ENCODE results near the gene CENATAC. TPM values are rescaled to one million over a fixed set of nuclear protein-coding genes. Genes with fewer than 3 reads are reported as not detected.

CENATAC gene, protein sequence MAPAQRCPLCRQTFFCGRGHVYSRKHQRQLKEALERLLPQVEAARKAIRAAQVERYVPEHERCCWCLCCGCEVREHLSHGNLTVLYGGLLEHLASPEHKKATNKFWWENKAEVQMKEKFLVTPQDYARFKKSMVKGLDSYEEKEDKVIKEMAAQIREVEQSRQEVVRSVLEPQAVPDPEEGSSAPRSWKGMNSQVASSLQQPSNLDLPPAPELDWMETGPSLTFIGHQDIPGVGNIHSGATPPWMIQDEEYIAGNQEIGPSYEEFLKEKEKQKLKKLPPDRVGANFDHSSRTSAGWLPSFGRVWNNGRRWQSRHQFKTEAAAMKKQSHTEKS
- total RNA-seq: 9.8 and 20.2 TPM in 2 replicates

DNA sequence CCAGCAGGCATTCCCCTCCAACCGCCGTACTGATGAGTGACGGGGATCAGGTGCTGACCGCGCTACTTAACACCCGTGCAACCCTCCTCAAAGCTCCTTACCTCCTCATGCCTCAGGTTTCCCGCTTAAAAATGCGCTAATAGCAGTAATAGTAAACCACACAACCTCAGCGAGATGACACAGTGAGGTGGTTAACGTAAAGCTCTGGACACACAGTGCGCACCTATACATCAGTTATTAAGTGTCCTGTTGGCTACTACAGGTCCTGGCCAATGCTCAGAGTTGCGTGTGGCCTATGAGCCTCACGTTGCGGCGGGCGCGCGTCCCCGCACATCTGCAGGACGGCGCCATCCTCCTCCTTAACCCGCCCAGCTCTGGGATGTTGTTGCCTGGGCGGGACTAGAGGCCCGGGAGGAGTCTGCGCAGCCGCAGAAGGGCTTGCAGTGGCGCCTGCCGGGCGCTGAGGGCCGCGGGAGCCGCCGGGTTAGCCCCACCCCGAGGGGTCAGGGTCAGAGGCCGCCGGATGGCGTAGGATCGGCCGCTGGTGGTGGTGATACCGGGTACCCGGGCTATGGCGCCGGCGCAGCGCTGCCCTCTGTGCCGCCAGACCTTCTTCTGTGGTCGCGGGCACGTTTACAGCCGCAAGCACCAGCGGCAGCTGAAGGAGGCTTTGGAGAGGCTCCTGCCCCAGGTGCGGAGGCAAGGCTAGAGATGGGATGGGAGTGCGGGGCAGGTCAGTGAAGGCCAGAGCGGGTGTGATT, at the start of gene CENATAC:
TSS of gene CENATAC (plus strand) at position 512 of the 761 bp plus-strand sequence. CDS start at position 572, 60 bp downstream.

DNA sequence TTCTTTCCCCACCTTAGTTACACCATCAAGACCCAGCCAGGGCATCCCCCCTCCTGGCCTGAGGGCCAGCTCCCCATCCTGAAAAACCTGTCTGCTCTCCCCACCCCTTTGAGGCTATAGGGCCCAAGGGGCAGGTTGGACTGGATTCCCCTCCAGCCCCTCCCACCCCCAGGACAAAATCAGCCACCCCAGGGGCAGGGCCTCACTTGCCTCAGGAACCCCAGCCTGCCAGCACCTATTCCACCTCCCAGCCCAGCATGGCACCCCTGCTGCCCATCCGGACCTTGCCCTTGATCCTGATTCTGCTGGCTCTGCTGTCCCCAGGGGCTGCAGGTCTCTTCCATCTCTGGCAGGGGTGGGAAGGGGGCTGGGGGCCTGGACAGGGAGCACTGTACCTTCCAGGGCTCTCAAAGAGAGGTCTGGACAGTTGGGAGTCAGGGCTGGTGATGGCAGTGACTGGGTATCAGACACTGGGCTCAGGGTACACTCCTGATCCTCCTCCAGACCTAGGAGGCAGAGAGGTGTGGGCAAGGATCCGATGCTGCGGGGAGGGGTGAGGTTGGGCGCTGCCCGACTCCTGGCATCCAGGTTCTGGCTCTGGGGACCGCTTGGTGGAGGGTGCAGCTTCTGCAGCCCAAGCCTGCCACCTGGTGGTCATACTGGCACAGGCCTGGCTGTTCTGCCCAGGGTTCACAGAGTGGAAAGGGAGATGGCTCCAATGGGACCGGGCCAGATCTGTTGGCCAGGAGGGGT, 41.7 kb upstream of the CENATAC start, which contains the start of gene UPK2:
TSS of gene UPK2 (plus strand) at position 205 of the 753 bp plus-strand sequence. CDS start at position 258, 53 bp downstream.

DNA sequence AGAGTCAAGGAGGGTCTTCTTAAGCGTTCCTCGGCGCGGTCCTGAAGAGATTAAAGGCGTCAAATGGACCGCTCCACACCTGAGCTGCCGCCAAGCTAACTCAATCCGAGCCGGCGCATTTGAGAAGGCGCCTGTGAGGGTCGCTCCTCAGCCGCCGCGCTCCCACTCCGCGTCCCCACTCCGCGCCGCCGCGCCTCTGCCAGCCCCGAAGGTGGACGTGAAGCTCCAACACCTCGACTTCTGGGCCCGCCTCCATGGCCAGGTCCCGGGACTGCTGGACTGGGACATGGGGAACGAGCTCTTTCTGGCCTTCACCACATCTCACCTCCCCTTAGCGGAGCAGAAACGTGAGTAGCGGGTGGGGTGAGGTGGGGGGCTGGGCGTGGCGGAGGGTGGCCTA, 26.3 kb upstream of the CENATAC start, which contains the start of gene FOXR1:
TSS of gene FOXR1 (plus strand) at position 116 of the 400 bp plus-strand sequence. CDS start at position 287, 171 bp downstream.

DNA sequence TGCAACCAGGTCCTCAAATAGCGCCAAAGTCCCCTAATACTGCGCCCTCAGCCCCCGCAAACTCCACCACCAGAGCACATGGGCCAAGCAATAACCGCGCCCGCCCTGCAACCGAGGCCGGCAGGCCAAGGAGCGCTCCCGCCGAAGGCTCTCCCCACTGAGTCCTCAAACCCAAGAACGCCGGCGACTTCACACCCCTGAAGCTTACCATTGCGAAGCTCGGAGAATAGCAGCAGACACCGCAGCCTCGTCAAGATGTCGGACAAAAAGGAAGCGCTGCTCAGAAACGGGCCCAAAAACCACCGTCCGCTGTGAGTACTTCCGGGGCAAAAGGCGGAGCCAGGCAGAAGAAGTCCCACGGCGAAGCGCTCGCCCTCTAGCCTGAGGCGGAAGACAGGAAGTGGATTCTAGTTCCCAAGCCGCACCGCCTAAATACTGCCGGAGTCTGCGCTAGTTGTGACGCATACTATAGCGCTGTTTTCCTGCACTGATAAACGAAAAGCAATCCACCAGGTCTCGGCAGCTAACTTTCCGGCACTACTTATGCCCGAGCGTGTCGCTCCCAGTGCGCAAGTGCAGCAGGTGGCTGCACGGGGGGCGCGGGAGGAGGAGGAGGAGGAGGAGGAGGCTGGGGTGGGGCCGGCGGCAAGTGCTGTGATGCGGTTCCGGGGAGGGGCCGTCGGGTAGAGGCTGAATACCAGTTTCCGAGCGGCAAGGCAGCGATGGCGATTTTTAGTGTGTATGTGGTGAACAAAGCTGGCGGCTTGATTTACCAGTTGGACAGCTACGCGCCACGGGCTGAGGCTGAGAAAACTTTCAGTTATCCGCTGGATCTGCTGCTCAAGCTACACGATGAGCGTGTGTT, 20.4 kb downstream of the CENATAC start, which contains the start of the genes RPS25 and TRAPPC4:
TSS of gene RPS25 (minus strand) at position 270 of the 865 bp plus-strand sequence. CDS start at position 211, 59 bp downstream.
TSS of gene TRAPPC4 (plus strand) at position 693 of the 865 bp plus-strand sequence. CDS start at position 723, 30 bp downstream.

DNA sequence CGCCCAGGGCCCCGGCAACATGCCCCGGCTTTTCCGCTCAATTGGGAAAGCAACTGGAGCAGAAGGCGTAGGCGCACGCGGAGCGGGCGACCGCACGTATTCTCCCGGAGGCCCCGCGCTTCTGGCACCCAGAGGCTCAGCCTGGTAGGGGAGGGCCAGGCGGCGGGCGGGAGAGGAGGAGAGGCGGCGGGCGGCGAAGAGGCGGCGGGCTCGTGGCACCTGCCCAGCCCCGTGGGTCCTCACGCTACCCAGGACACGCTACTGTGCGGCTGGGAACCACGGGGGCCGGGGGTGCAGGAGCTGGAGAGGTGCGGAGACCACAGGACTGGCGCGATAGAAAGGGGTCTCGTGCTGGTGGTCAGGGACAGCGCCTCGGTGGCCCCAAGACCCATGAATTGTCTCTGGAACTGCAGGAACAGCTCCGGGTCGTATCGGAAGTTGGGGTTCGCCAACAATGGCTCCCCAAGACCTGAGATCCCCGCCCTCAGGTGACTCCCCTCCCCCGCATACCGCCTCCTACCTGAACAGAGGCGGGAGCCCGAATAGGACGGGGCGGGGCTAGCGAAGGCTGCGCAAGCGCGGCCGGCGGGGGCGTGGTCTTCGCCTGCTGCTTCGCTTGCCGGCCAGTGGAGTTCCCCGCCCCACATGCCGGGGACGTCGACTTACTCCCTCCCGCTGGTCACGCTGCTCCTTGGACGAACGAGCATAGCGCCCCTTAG, 32.5 kb downstream of the CENATAC start, which contains the start of gene SLC37A4:
TSS of gene SLC37A4 (minus strand) at position 549 of the 719 bp plus-strand sequence.

DNA sequence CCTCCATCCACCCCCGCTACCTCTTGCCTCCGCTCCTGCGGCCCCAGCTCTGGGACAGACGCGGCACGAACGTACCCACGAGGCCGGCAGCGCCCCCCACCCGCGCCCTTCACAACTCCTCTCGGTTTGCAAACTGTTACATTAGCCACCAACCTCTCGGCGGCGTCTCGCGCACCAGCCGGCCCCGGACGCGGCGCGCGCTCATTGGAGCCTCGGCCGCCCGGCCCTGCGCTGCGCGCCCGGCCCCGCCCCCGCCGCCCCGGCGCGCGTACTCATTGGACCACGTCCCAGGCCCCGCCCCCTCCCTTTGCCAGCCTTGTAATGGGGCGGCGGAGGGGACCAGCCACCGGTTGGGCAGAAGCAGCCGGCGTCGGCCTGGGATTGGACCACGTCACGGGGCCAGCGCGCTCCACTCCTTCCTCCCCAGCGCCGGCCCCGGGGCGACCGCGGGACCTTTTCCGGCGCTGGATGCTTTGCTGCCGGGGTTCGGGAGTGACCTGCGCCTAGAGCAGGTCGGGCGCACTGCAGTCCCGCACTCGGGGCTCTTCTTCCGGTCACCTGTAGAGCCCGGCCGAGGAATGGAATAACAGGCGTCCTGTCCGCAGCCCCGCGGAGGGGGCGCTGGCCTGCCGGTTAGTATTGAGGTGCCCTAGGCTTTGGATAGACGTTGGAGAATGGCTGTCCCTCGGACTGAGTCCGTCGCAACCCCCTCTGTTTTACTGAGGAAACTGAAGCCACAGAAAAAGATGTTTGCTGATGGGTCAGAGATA, 59.2 kb downstream of the CENATAC start, which contains the start of gene HYOU1:
TSS of gene HYOU1 (minus strand) at position 206 of the 770 bp plus-strand sequence. CDS start 1,045 bp downstream, outside the sequence.

Other genes starting within 250 kb of the CENATAC start
- gene DDX6, start 207.0 kb upstream of the CENATAC start, total RNA-seq: 112 and 118 TPM in 2 replicates
- not detected in 2 replicates for gene CXCR5, start 114.2 kb upstream of the CENATAC start, total RNA-seq
- 8.4 and 23.0 TPM in 2 replicates for gene BCL9L, start 72.2 kb upstream of the CENATAC start, total RNA-seq
- not detected in 2 replicates for gene UPK2, start 41.8 kb upstream of the CENATAC start, total RNA-seq
- not detected in 2 replicates for gene FOXR1, start 26.4 kb upstream of the CENATAC start, total RNA-seq
- 827 and 897 TPM in 2 replicates for gene RPS25, start 20.2 kb downstream of the CENATAC start, total RNA-seq
- gene TRAPPC4, start 20.6 kb downstream of the CENATAC start, total RNA-seq: 82.5 and 86.3 TPM in 2 replicates
- gene SLC37A4, start 32.7 kb downstream of the CENATAC start, total RNA-seq: 9.1 and 10.0 TPM in 2 replicates
- gene HYOU1, start 59.1 kb downstream of the CENATAC start, total RNA-seq: 159 and 185 TPM in 2 replicates
- 26.3 and 27.6 TPM in 2 replicates for gene VPS11, start 69.7 kb downstream of the CENATAC start, total RNA-seq
- gene HMBS, start 86.7 kb downstream of the CENATAC start, total RNA-seq: 2.9 and 5.6 TPM in 2 replicates
- gene DPAGT1, start 103.7 kb downstream of the CENATAC start, total RNA-seq: 13.8 and 16.6 TPM in 2 replicates
- 1.8 and 4.0 TPM in 2 replicates for gene C2CD2L, start 109.2 kb downstream of the CENATAC start, total RNA-seq
- 12.2 and 14.8 TPM in 2 replicates for gene HINFP, start 123.4 kb downstream of the CENATAC start, total RNA-seq
- 0.27 and 0.38 TPM in 2 replicates for gene ABCG4, start 150.9 kb downstream of the CENATAC start, total RNA-seq
- gene NLRX1, start 170.6 kb downstream of the CENATAC start, total RNA-seq: 9.4 and 15.1 TPM in 2 replicates
- gene NHERF4, start 187.3 kb downstream of the CENATAC start, total RNA-seq: 0.19 TPM in 1 of 2 replicates, not detected in the other
- 10.8 and 13.6 TPM in 2 replicates for gene CBL, start 208.2 kb downstream of the CENATAC start, total RNA-seq

Data from endothelial cell of coronary artery (primary cell).